Ishikawa (cell line): ENCODE measurements around the gene BFSP2.

Experiments
- MAX ChIP-seq: IDR thresholded peaks from 2 replicates; pipeline ENCODE4 v1.6.1; 2012
- TAF1 ChIP-seq: IDR thresholded peaks from 2 replicates; pipeline ENCODE4 v1.6.1; 2012; ENCODE audit warnings: low read depth, mild to moderate bottlenecking
- TCF12 ChIP-seq: IDR thresholded peaks from 2 replicates; pipeline ENCODE4 v1.6.1; 2012; ENCODE audit warnings: low read depth
- YY1 ChIP-seq: IDR thresholded peaks from 2 replicates; pipeline ENCODE4 v1.6.1; 2012; ENCODE audit warnings: low read depth
- ZBTB7A ChIP-seq: IDR thresholded peaks from 2 replicates; pipeline ENCODE4 v1.6.1; 2012; ENCODE audit warnings: low read depth

- TF ChIP-seq TCF12 (no peak), MAX (no peak), YY1 (no peak), ZBTB7A (no peak), TAF1 (no peak)
Observed at GRCh38 chr3:133362539-133362938, 37.3 kb upstream of the BFSP2 start.
